ENCODE measurements around the gene VEGFB.
A peak's percentile ranks its signal among the peaks of the same experiment; 100 is the strongest.

Gene VEGFB

GRCh38 chr11:64284048-64284961 lies 49.9 kb downstream of the VEGFB start, which contains the start of gene BAD:
Gene BAD, minus strand, starts transcription at chr11:64284665. Its CDS starts 297 bp downstream, at chr11:64284368.
- DNase-seq (ENCODE audit: low spot score) = peak; percentile 93

- DNase-seq (ENCODE audit: low spot score) = peak; percentile 85
Measured at GRCh38 chr11:64284962-64285884, 50.8 kb downstream of the VEGFB start, which contains the start of gene GPR137. Gene GPR137, plus strand, starts transcription at chr11:64285848. Its CDS starts 677 bp downstream, at chr11:64286525.

- DNase-seq (ENCODE audit: low spot score) = no peak
Measured at GRCh38 chr11:64285885-64286800, 51.8 kb downstream of the VEGFB start.

- DNase-seq (ENCODE audit: low spot score) = no peak
Measured at GRCh38 chr11:64286801-64287159, 52.4 kb downstream of the VEGFB start.

GRCh38 chr11:64287676-64288352 lies 53.4 kb downstream of the VEGFB start:
- DNase-seq (ENCODE audit: low spot score) = no peak

GRCh38 chr11:64288353-64288750 lies 54.0 kb downstream of the VEGFB start:
- no peak for DNase-seq (ENCODE audit: low spot score)
